D341Med (cell line): ENCODE results near the gene KCNMA1.
A peak's percentile ranks its signal among the peaks of the same experiment; 100 is the strongest.

ENCODE experiments used
- DNase-seq: peaks from one replicate; pipeline ENCODE4 v3.0.0; 2012; ENCODE audit warnings: low spot score

The KCNMA1 gene

DNA sequence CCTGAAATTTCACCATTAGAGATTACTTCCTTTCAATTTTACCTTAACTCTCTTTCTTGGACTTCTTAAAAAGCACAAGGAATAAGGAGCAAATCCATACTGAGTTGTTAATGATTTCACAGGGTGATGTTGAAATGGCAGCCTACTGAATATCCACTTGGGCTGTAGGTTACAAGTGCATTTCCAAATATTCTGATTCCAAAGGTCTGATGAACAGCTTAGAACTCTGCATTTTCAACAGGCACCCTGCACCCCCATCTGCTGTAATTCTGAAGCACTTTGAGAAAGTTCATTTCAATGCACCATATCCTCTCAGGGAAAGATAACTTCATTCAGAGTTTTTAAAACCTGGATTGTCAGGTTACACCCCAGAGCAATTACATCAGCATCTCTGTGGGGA, 368.4 kb downstream of the KCNMA1 start:
- DNase-seq = no peak

DNA sequence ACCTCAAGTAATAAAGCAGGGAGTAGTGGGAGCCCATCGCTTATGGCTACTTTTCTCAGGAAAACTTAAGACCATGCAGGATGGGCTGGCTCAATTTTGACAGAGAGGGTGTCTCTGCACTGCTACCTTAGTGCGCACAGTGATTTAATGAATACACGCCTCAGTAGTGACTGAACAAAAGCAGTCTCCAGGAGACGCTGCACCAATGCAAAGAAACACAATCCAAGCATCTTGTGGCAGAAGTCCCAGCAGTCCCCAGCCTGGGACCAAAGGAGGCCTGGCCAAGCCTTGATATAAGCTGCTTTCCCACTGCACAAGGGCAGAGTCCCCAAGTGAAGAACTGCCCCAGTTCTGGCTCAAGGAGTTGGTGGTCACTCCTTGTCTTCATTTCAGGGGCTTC, 368.9 kb downstream of the KCNMA1 start:
- no peak for DNase-seq

DNA sequence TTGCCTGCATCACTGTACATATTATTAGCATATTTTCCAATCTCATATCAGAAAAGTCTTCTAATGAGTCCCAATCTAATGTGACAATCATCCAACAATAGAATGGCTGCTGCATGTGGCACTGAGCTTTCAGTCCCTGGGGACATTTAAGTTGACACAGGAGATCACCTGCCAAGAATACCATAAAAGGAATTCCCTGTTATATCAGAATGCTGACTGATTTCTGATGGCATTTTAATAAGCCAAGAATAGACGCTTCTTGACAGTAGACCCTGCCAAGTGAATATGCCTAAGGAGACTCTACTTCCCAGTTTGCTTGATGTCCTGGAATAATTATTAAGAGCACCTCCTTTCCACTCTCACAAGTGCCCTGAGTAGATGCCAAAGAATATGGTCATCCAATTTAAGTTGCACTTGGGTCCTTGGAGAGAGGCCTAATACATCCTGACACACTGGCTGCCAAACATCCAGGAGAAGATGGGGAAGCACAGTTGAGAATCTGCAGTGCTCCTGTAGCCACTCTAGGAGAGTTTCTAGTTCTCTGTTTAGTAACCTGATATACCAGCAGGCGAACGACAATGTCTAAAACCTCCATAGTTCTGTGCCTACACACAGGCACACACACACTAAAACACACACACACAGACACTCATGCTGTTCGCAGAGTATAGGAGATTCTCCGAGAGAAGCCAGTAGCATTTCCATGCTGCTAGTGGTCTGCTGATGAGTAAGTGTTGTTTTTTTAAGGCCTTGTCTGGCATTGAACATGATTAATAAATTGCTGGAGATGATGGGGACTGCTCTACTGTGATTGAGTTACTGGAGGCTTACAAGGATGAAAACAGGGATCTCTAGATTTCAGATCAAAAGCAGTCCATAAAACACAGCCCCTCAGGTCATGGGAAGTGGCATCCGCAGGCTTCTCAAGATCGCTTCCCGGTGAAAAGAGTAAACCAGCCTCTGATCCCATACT, 369.6 kb downstream of the KCNMA1 start:
- DNase-seq = no peak

DNA sequence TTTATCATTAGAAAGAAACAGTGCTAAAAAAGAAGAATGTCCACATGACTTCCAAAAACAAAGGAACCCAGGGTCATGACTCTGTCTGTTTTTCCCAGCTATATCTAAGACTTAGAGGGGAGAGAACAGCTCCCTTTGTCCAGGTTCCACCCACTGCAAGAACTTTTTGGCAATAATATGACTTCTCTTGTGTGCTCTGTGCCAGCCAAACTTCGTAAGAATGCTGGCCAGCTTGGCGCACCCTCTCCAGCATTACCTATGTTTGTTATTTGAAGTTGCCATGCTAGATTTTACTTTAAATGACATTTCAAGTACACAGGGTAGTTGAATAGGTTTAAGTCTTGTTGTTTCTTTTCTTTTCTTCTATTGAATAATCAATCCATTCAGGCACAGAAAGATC, 371.4 kb downstream of the KCNMA1 start:
- no peak for DNase-seq

GRCh38 chr10:77264527-77264926, 373.1 kb downstream of the KCNMA1 start:
- DNase-seq = no peak

- no peak for DNase-seq
These were observed 373.5 kb downstream of the KCNMA1 start for GRCh38 chr10:77264107-77264506.

DNA sequence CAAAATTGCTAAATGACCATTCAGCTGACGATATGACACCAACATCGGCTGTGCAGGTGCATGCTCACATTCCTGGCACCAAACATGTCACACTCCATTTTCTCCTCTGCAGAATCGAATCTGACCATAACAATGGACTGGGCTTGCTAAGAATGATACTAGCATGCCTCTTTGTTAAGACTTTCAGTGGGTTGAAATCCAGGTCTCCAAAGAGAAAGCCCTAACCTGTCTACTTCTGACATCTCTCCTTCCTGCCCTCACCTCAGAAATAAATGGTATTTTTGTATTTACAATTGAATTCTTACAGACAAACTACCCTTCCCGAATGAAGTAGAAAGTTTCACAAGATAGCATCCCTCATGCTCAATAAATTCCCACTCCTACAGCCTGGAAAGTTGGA, 373.9 kb downstream of the KCNMA1 start:
- no peak for DNase-seq

DNA sequence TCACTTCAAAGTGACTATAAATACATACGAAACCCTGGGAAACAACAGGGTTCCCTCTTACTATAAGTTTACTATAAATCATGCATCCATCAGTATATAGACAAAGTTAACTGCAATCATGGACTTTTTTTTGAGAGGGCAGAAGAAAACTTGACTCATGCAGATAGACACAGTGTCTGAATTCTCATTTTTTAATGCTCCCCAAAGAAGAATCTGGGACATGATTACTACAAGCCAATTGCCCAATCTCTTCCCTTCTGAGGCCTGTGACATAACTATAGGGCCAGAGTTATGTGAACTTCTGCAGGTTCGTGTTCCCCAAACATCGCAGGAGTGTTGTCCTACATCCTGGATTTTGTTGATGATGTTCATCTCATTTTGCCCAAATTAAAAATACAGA, 376.5 kb downstream of the KCNMA1 start:
- DNase-seq = no peak

GRCh38 chr10:77259171-77259874, 378.3 kb downstream of the KCNMA1 start:
- no peak for DNase-seq

GRCh38 chr10:77256346-77256745, 381.3 kb downstream of the KCNMA1 start:
- DNase-seq = no peak

GRCh38 chr10:77253556-77254064, 384.0 kb downstream of the KCNMA1 start:
- DNase-seq = no peak

DNA sequence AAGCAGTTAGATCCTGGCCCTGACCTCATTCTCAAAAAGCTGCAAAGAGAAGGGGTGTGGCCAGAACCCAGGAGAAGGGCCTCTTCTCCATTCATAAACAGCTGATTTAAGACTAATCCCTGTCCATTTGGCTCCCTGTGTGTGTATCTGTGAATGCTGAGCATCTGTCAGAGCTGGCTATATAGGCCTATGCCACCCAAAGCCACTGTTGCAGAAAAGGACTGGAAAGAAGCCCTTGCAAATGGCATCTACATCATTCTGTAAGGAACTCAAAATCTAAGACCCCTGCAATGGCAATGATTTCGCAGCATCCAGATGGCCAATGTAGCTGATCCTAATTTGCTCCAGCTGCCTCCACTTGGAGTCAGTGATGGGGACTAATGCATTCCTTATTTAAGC, 384.5 kb downstream of the KCNMA1 start:
- peak; percentile 61 for DNase-seq

- DNase-seq = peak; percentile 36
These were observed 385.0 kb downstream of the KCNMA1 start for GRCh38 chr10:77252380-77253146.

GRCh38 chr10:77251297-77252013, 386.2 kb downstream of the KCNMA1 start:
- DNase-seq = peak; percentile 48

GRCh38 chr10:77249901-77250459, 387.6 kb downstream of the KCNMA1 start:
- no peak for DNase-seq

- no peak for DNase-seq
These were observed 389.4 kb downstream of the KCNMA1 start for GRCh38 chr10:77248104-77248790.

GRCh38 chr10:77247031-77247990, 390.3 kb downstream of the KCNMA1 start:
- DNase-seq = no peak

- DNase-seq = no peak
These were observed 391.7 kb downstream of the KCNMA1 start for GRCh38 chr10:77245953-77246352.

DNA sequence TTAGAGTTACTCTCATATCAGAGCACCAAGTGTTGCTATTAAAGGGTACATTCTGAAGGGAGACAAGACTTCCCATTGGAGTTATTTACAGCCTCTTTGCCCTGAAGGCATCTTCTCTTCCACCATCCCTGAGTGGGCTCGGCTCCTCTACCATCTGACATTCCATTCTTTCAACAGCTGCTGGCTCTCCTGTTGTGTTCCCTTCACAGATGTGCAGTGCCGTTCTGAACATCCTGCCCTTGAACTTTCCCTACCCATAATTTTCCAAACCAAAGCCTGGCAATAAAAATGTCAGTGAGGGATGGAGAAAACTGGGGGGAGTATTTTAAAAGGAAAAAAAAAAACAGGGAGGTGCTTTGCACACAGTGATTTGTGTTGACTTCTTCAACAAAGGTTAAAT, 392.9 kb downstream of the KCNMA1 start:
- DNase-seq = no peak
